GM21515 (cell line): ENCODE measurements around the gene SRM.
"Not testable (repeated sequence)": the region's sequence is repeated elsewhere in the genome, so short reads cannot be mapped to it uniquely, and the experiment has no call there.

Source experiments
- ATAC-seq: cut with Tn5 transposase; IDR thresholded peaks from one replicate; pipeline ENCODE4 v1.9.1; 2021; ENCODE audit not compliant: unreplicated experiment

Gene SRM

DNA sequence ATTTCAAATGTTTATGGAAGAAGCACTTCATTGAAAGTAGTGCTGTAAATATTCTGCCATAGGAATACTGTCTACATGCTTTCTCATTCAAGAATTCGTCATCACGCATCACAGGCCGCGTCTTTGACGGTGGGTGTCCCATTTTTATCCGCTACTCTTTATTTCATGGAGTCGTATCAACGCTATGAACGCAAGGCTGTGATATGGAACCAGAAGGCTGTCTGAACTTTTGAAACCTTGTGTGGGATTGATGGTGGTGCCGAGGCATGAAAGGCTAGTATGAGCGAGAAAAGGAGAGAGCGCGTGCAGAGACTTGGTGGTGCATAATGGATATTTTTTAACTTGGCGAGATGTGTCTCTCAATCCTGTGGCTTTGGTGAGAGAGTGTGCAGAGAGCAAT, 36.6 kb downstream of the SRM start:
- ATAC-seq = no peak

GRCh38 chr1:11019971-11020370, 39.8 kb downstream of the SRM start:
- no peak for ATAC-seq

DNA sequence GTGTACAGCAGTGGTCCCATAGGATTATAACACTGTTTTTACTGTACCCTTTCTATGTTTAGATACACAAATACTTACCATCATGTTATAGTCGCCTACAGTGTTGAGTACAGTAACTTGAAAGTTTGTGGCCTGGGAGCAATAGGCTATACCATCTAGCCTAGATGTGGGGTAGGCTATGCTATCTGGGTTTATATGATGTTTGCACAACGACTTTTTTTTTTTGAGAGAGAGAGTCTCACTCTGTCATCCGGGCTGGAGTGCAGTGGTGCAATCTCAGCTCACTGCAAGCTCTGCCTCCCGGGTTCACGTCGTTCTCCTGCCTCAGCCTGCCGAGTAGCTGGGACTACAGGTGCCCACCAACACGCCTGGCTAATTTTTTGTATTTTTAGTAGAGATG, 40.5 kb downstream of the SRM start:
- not testable (repeated sequence) for ATAC-seq

DNA sequence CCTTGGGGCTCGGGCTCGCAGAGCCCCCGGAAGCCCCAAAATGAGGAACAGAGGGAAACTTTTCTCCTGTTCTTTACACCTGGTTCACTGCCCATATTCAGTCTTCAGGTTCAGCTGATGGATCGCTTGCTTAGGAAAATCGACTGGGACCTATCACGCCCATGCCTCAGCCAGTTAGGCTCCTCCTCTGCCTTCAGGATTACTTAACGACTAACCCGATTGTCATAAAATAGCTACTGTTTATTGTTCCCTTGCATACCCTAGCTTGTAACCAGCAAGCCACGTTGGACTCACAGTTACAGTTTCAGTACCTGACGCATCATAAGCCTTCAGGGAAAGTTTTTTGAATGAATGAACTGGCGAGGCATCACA, 46.7 kb downstream of the SRM start:
- ATAC-seq = no peak

DNA sequence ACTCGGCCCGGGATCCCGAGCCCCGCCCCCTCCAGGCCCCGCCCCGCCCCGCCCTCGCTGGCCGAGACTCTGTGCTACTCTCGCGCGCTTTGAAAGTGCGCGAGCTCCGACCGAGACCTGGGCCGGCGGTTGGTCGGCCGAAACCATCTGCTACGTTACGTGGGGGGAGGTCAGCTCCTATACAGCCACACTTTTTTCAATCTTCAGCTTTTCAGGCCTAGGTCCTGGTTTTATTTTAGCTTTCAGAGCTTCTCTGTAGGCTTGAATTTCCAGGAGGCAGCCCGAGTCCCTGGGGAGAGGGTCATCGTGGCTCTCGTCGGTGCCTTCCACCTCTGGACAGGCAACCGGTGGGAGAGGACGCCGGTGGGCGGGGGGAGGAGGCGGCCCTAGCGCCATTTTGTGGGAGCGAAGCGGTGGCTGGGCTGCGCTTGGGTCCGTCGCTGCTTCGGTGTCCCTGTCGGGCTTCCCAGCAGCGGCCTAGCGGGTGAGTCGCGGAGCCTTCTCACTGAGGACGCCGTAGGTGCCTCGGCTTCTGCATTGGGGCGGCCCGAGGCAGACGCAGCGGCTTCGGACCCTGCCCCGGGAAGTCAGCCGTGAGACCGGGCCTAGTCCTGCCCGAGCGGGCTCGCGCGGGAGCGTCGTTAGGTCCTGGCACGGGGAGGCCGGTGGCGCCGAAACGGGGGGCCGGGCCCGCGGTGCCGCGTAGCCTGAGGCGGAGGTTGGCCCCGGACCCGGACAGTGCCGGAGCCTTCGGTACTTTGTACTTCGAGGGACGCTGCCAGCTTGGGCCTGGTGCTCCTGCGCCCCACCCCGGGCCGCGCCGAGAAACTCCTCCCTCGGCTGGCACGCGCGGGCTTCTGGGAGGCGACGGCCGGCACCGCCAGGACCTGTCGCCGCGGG, 47.3 kb downstream of the SRM start, which contains the start of gene TARDBP:
TSS of gene TARDBP (plus strand) at position 395 of the 900 bp plus-strand sequence. CDS start 1,074 bp downstream, outside the sequence.
- peak; percentile 89 for ATAC-seq
